Erythroblast (primary cell): ENCODE measurements around the gene ITGB1BP2.

Experiments
- GATA1 ChIP-seq: IDR thresholded peaks from 2 replicates; pipeline ENCODE4 v1.6.1; 2011; ENCODE audit warnings: low read depth, mild to moderate bottlenecking, control low read depth, low read length, moderate library complexity
- POLR2A ChIP-seq: IDR thresholded peaks from 2 replicates; pipeline ENCODE4 v1.6.1; 2011; ENCODE audit warnings: mild to moderate bottlenecking, low read length

- no peak for TF ChIP-seq GATA1
- TF ChIP-seq POLR2A, result no peak
Measured at GRCh38 chrX:71253253-71254091, 48.1 kb upstream of the ITGB1BP2 start.
